Measurements from ENCODE around the gene ZEB2.
A peak's percentile ranks its signal among the peaks of the same experiment; 100 is the strongest.

Gene ZEB2

DNA sequence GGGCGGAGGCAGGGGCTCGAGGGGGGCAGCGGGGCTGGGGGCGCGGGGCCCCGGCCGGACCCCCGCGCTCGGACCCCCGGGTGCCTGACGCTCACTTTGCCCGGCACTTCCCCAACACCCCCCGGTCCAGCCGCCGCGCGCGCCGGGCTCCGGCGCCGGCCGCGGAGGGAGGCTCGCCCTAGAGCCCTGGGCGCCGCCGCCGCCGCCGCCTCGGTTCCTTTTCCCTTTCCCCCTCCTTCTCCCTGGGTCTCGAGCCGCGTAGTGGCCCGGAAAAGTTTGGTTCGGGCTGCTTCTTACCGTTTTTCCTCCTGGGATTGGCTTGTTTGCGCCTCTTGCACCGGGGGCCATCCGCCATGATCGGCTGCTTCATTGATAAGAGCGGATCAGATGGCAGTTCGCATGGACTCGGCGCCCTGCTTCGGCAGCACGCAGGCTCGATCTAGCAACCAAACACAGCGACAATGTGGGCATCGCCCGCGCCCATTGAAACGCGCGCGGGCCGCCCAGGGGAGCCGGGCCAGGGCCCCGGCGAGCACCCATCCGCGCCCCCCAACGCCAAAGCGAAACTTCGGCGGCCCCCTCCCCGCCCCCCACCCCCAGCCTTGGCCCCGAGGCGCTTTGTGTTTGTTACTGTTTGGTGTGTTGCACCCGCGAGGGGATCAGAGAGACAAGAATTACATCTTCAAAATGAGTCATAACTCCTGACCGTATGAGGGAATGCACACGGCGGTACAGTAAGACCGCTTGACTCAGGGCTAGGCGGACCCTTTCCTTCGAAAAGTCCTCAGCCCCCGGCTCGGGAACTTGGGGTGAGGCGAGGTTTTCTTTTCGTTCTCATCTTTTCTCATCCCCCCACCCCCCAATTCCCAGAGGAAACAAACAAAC lies 2.7 kb downstream of the ZEB2 start:
- no peaks in the 10 kb centered on the region for H3K9me2 ChIP-seq (replicated peaks; ENCODE audit: low read depth, low read length)
- H4K20me1 ChIP-seq (ENCODE audit: insufficient read depth, low read length, poor library complexity, severe bottlenecking): peaks cover 27% of the 10 kb centered on the region
- peak overlapping the region; percentile 63 for H3K4me2 ChIP-seq (ENCODE audit: low read depth, low read length, poor library complexity, severe bottlenecking)
- H3K4me1 ChIP-seq (ENCODE audit: insufficient read depth, low read length, poor library complexity, severe bottlenecking): peaks cover 14% of the 10 kb centered on the region
- no peak for TF ChIP-seq EZH2phosphoT487 (IDR thresholded peaks at IDR 0.05; ENCODE audit: borderline replicate concordance)
- TF ChIP-seq, protein P1, sequence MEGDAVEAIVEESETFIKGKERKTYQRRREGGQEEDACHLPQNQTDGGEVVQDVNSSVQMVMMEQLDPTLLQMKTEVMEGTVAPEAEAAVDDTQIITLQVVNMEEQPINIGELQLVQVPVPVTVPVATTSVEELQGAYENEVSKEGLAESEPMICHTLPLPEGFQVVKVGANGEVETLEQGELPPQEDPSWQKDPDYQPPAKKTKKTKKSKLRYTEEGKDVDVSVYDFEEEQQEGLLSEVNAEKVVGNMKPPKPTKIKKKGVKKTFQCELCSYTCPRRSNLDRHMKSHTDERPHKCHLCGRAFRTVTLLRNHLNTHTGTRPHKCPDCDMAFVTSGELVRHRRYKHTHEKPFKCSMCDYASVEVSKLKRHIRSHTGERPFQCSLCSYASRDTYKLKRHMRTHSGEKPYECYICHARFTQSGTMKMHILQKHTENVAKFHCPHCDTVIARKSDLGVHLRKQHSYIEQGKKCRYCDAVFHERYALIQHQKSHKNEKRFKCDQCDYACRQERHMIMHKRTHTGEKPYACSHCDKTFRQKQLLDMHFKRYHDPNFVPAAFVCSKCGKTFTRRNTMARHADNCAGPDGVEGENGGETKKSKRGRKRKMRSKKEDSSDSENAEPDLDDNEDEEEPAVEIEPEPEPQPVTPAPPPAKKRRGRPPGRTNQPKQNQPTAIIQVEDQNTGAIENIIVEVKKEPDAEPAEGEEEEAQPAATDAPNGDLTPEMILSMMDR (conservative IDR thresholded peaks at IDR 0.05; ENCODE audit: low read length): no peak
- H2AFZ ChIP-seq (ENCODE audit: low read length): peak overlapping the region; percentile 57
- H3F3A ChIP-seq (ENCODE audit: low read depth): 0 out of 2 replicates have a peak, but pooled peaks cover 3% of the 10 kb centered on the region
- no peaks in the 10 kb centered on the region for H3K36me3 ChIP-seq (ENCODE audit: insufficient read depth, low read length)
- H3K27me3 ChIP-seq (ENCODE audit: insufficient read depth, low read length, poor library complexity, severe bottlenecking): no peaks in the 10 kb centered on the region
- H3K4me3 ChIP-seq (ENCODE audit: low read length, poor library complexity, severe bottlenecking): peak overlapping the region; percentile 72
- peaks cover 73% of the 10 kb centered on the region for H3K79me2 ChIP-seq (ENCODE audit: insufficient read depth, low read length)
- H3K9me3 ChIP-seq (ENCODE audit: insufficient read depth, low read depth, low read length): no peaks in the 10 kb centered on the region
- H3K9ac ChIP-seq (ENCODE audit: low read depth, low read length, poor library complexity, severe bottlenecking): peak overlapping the region; percentile 80

DNA sequence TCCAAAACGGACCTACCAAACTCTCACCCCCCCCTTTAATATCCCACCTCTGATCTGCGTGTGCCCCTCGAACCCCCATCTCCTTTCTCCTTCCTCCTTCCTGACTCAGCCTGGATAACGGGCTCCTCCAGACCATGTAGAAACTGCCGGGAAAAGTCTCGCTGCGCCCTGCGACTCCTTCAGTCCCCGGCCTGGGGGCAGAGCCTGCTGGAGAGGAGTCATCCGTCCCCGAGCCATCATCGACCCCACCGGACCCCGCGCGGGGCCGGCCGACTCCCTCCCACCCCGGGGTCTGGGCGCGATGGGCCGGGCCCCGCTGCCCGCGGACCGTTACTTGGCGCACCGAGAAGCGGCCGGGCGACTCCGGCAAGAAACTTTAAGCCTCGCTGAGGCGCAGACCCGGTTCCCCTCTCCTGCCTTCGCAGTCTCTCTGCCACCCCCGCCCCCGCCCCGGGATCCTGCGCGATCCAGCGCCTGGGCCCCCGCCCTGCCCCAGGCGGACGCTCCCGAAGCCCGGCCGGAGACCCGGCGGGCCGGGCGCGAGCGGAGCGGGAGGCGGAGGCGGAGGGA lies 3.4 kb downstream of the ZEB2 start:
- Histone ChIP-seq H3K79me2 (ENCODE audit: insufficient read depth, low read length) (peaks cover 80% of the 10 kb centered on the region), H3K9me2 (replicated peaks; ENCODE audit: low read depth, low read length) (no peaks in the 10 kb centered on the region), H4K20me1 (ENCODE audit: insufficient read depth, low read length, poor library complexity, severe bottlenecking) (peaks cover 31% of the 10 kb centered on the region), H3K27me3 (ENCODE audit: insufficient read depth, low read length, poor library complexity, severe bottlenecking) (no peaks in the 10 kb centered on the region), H3K9me3 (ENCODE audit: insufficient read depth, low read depth, low read length) (no peaks in the 10 kb centered on the region), H3F3A (ENCODE audit: low read depth) (0 out of 2 replicates have a peak, but pooled peaks cover 3% of the 10 kb centered on the region), H3K36me3 (ENCODE audit: insufficient read depth, low read length) (no peaks in the 10 kb centered on the region), H3K4me2 (ENCODE audit: low read depth, low read length, poor library complexity, severe bottlenecking) (peak overlapping the region; percentile 59), H3K9ac (ENCODE audit: low read depth, low read length, poor library complexity, severe bottlenecking) (peak overlapping the region; percentile 79), H3K4me1 (ENCODE audit: insufficient read depth, low read length, poor library complexity, severe bottlenecking) (peaks cover 14% of the 10 kb centered on the region), H2AFZ (ENCODE audit: low read length) (no peak overlapping the region), H3K4me3 (ENCODE audit: low read length, poor library complexity, severe bottlenecking) (peak overlapping the region; percentile 72)
- no peak for TF ChIP-seq EZH2phosphoT487 (IDR thresholded peaks at IDR 0.05; ENCODE audit: borderline replicate concordance)
- TF ChIP-seq, protein P1 (conservative IDR thresholded peaks at IDR 0.05; ENCODE audit: low read length): no peak

DNA sequence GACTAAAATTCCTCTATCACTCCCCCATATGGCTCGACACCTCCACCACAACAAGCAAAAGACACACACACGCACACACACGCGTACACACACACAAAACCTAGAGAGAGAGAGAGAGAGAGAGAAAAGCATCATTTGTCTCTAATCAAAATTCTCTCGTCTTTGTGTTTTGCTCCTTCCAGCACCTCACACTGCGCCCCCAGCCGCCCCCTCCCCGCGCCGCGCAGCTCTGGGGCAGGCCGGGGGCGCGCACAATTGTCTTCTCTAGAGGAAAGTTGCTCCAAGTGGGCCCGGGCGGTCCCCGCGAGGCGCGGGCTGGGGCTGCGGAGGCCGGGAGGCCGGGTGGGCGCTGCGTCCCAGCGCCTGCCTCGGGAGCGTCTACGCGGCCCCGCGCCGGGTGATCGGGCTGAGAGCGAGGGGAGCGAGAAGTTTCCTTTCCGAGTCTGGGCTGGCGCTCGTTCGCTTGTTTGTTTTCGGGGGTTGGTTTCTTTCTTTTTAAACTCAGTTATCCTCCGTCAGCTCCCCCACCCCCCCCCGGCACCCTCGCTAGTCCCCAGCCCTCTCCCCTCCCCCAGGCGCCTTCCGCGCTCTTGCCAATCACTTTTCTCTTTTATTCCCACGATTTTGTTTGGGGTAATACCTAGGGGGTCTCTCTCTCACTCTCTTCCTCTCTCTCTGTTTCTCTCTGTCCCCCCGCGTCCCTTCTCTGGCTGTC lies 4.1 kb downstream of the ZEB2 start:
- no peaks in the 10 kb centered on the region for H3K36me3 ChIP-seq (ENCODE audit: insufficient read depth, low read length)
- peaks cover 31% of the 10 kb centered on the region for H4K20me1 ChIP-seq (ENCODE audit: insufficient read depth, low read length, poor library complexity, severe bottlenecking)
- H3K4me3 ChIP-seq (ENCODE audit: low read length, poor library complexity, severe bottlenecking): peak overlapping the region; percentile 72
- TF ChIP-seq EZH2phosphoT487 (IDR thresholded peaks at IDR 0.05; ENCODE audit: borderline replicate concordance): no peak
- TF ChIP-seq, protein P1 (conservative IDR thresholded peaks at IDR 0.05; ENCODE audit: low read length): no peak
- H3K4me1 ChIP-seq (ENCODE audit: insufficient read depth, low read length, poor library complexity, severe bottlenecking): peaks cover 14% of the 10 kb centered on the region
- H3K9ac ChIP-seq (ENCODE audit: low read depth, low read length, poor library complexity, severe bottlenecking): peak overlapping the region; percentile 79
- H3K79me2 ChIP-seq (ENCODE audit: insufficient read depth, low read length): peaks cover 86% of the 10 kb centered on the region
- 0 out of 2 replicates have a peak, but pooled peaks cover 3% of the 10 kb centered on the region for H3F3A ChIP-seq (ENCODE audit: low read depth)
- H3K9me3 ChIP-seq (ENCODE audit: insufficient read depth, low read depth, low read length): no peaks in the 10 kb centered on the region
- H3K27me3 ChIP-seq (ENCODE audit: insufficient read depth, low read length, poor library complexity, severe bottlenecking): no peaks in the 10 kb centered on the region
- H3K4me2 ChIP-seq (ENCODE audit: low read depth, low read length, poor library complexity, severe bottlenecking): peak overlapping the region; percentile 59
- no peaks in the 10 kb centered on the region for H3K9me2 ChIP-seq (replicated peaks; ENCODE audit: low read depth, low read length)
- peak overlapping the region; percentile 35; the same call in 1 of the 2 replicates for H2AFZ ChIP-seq (ENCODE audit: low read length)

All from Loucy (cell line).